HUES64 (cell line): Measurements from ENCODE around the gene C2orf76.

Source experiments
- H3K27ac ChIP-seq: 2 replicates; pipeline ENCODE4 v1.7.0; 2013; ENCODE audit warnings: low read depth, low read length, inconsistent platforms
- H3K27me3 ChIP-seq: 2 replicates; pipeline ENCODE4 v1.6.1; 2013; ENCODE audit warnings: mild to moderate bottlenecking, low read length; ENCODE audit not compliant: insufficient read depth
- H3K36me3 ChIP-seq: 2 replicates; pipeline ENCODE4 v1.6.1; 2013; ENCODE audit warnings: mild to moderate bottlenecking, low read length; ENCODE audit not compliant: insufficient read depth
- H3K4me1 ChIP-seq: 2 replicates; pipeline ENCODE4 v1.6.1; 2013; ENCODE audit warnings: mild to moderate bottlenecking, low read length, moderate library complexity; ENCODE audit not compliant: insufficient read depth
- H3K4me3 ChIP-seq: 2 replicates; pipeline ENCODE4 v1.5.1; 2013; ENCODE audit warnings: mild to moderate bottlenecking, low read length, moderate library complexity
- H3K9ac ChIP-seq: 2 replicates; pipeline ENCODE4 v1.6.1; 2013; ENCODE audit warnings: mild to moderate bottlenecking, low read depth, low read length
- H3K9me3 ChIP-seq: 2 replicates; pipeline ENCODE4 v1.6.1; 2013; ENCODE audit warnings: low read depth, low read length; ENCODE audit not compliant: insufficient read depth
- WGBS: fragments of 150-250, 120-280 bp; methylation state at CpG from one replicate; pipeline ENCODE4 v1.1.7; 2013; ENCODE audit warnings: missing lambda C conversion rate; 5-methylcytosine and 5-hydroxymethylcytosine counted together

C2orf76 gene

DNA sequence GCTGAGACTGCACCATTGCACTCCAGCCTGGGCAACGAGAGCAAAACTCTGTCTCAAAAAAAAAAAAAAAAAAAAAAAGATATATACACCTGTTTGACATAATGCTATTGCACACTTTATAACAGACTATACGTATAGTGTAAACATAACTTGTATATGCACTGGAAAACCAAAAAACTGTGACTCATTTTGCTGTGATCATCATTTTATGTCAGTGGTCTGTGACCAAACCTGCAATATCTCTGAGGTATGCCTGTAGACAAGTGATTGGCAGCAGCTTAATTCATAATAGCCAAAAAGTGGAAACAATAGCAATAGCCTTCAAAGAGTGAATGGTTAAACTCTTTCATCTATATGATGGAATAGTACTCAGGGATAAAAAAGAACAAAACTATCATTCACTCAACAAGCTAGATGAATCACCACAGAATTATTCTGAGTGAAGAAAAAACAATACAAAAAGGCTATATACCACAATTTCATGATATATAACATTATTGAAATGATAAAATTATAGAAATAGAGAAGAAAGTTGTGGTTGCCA, 6.1 kb downstream of the C2orf76 start:
- 92% methylated on average over 1 of the region's 2 CpGs for WGBS
- Histone ChIP-seq H3K9ac (no peak overlapping the region), H3K4me3 (no peak overlapping the region), H3K4me1 (peaks cover 5% of the 10 kb centered on the region; the same call in 1 of the 2 replicates), H3K27me3 (no peaks in the 10 kb centered on the region), H3K27ac (no peak overlapping the region), H3K36me3 (no peaks in the 10 kb centered on the region), H3K9me3 (no peaks in the 10 kb centered on the region)

GRCh38 chr2:119359774-119360173, 6.9 kb downstream of the C2orf76 start:
- H3K36me3 ChIP-seq = no peaks in the 10 kb centered on the region
- 93% methylated on average over 6 of the region's 6 CpGs for WGBS
- H3K27me3 ChIP-seq = no peaks in the 10 kb centered on the region
- no peaks in the 10 kb centered on the region for H3K4me1 ChIP-seq
- no peak overlapping the region for H3K4me3 ChIP-seq
- no peaks in the 10 kb centered on the region for H3K9me3 ChIP-seq
- no peak overlapping the region for H3K27ac ChIP-seq
- no peak overlapping the region for H3K9ac ChIP-seq

GRCh38 chr2:119354860-119355259, 11.8 kb downstream of the C2orf76 start:
- H3K36me3 ChIP-seq = no peaks in the 10 kb centered on the region
- no peaks in the 10 kb centered on the region for H3K27me3 ChIP-seq
- H3K4me1 ChIP-seq = 0 out of 2 replicates have a peak, but pooled peaks cover 4% of the 10 kb centered on the region
- no peak overlapping the region for H3K27ac ChIP-seq
- no peak overlapping the region for H3K4me3 ChIP-seq
- H3K9ac ChIP-seq = no peak overlapping the region
- WGBS = 83% methylated on average over 1 of the region's 1 CpG
- H3K9me3 ChIP-seq = no peaks in the 10 kb centered on the region

GRCh38 chr2:119352357-119352756, 14.3 kb downstream of the C2orf76 start:
- Histone ChIP-seq H3K27ac (no peak overlapping the region), H3K4me1 (0 out of 2 replicates have a peak, but pooled peaks cover 4% of the 10 kb centered on the region), H3K36me3 (no peaks in the 10 kb centered on the region), H3K9ac (no peak overlapping the region), H3K4me3 (no peak overlapping the region), H3K27me3 (no peaks in the 10 kb centered on the region), H3K9me3 (no peaks in the 10 kb centered on the region)

GRCh38 chr2:119350311-119350998, 16.2 kb downstream of the C2orf76 start:
- WGBS = 64% methylated on average over 3 of the region's 4 CpGs
- Histone ChIP-seq H3K4me3 (no peak overlapping the region), H3K27me3 (no peaks in the 10 kb centered on the region), H3K4me1 (0 out of 2 replicates have a peak, but pooled peaks cover 4% of the 10 kb centered on the region), H3K36me3 (no peaks in the 10 kb centered on the region), H3K9ac (no peak overlapping the region), H3K9me3 (no peaks in the 10 kb centered on the region), H3K27ac (no peak overlapping the region)

- no peaks in the 10 kb centered on the region for H3K9me3 ChIP-seq
- WGBS = 89% methylated on average over 6 of the region's 6 CpGs
- H3K27ac ChIP-seq = no peak overlapping the region
- H3K4me3 ChIP-seq = no peak overlapping the region
- no peaks in the 10 kb centered on the region for H3K27me3 ChIP-seq
- H3K36me3 ChIP-seq = no peaks in the 10 kb centered on the region
- H3K4me1 ChIP-seq = 0 out of 2 replicates have a peak, but pooled peaks cover 4% of the 10 kb centered on the region
- H3K9ac ChIP-seq = no peak overlapping the region
These were observed 17.3 kb downstream of the C2orf76 start for GRCh38 chr2:119349289-119349688.

DNA sequence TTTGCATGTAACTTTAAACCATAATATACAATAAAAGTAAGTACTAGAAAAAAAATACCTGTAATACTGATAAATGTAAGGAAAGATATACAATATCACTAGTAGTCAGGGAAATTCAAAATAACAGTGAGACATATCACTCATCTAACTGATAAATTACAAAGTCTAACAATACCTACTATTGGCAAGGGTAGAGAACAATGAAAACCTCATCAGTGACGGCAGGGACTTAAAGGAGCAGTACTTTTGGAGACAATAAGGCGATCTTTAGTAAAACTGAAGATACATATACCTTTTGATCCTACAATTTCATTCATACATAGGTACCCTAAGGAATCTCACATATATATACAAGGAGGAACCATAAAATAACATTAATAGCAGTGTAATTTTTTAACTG, 24.9 kb downstream of the C2orf76 start:
- no peaks in the 10 kb centered on the region for H3K36me3 ChIP-seq
- no peak overlapping the region for H3K4me3 ChIP-seq
- no peaks in the 10 kb centered on the region for H3K4me1 ChIP-seq
- H3K27ac ChIP-seq = no peak overlapping the region
- H3K27me3 ChIP-seq = no peaks in the 10 kb centered on the region
- H3K9me3 ChIP-seq = no peaks in the 10 kb centered on the region
- no peak overlapping the region for H3K9ac ChIP-seq
- 95% methylated on average over 2 of the region's 2 CpGs for WGBS

- no peaks in the 10 kb centered on the region for H3K27me3 ChIP-seq
- H3K9me3 ChIP-seq = no peaks in the 10 kb centered on the region
- no peak overlapping the region for H3K4me3 ChIP-seq
- no peaks in the 10 kb centered on the region for H3K36me3 ChIP-seq
- WGBS = 96% methylated on average over 7 of the region's 7 CpGs
- H3K9ac ChIP-seq = no peak overlapping the region
- no peak overlapping the region for H3K27ac ChIP-seq
- no peaks in the 10 kb centered on the region for H3K4me1 ChIP-seq
These were observed 27.1 kb downstream of the C2orf76 start for GRCh38 chr2:119339562-119339923.

- H3K36me3 ChIP-seq = no peaks in the 10 kb centered on the region
- no peak overlapping the region for H3K27ac ChIP-seq
- no peaks in the 10 kb centered on the region for H3K27me3 ChIP-seq
- WGBS = 93% methylated on average over 6 of the region's 6 CpGs
- H3K4me1 ChIP-seq = no peaks in the 10 kb centered on the region
- no peak overlapping the region for H3K9ac ChIP-seq
- no peaks in the 10 kb centered on the region for H3K9me3 ChIP-seq
- no peak overlapping the region for H3K4me3 ChIP-seq
These were observed 27.6 kb downstream of the C2orf76 start for GRCh38 chr2:119338826-119339561.

GRCh38 chr2:119338272-119338671, 28.4 kb downstream of the C2orf76 start:
- WGBS = 90% methylated on average over 2 of the region's 2 CpGs
- Histone ChIP-seq H3K27me3 (no peaks in the 10 kb centered on the region), H3K9ac (no peak overlapping the region), H3K4me3 (no peak overlapping the region), H3K9me3 (no peaks in the 10 kb centered on the region), H3K27ac (no peak overlapping the region), H3K4me1 (no peaks in the 10 kb centered on the region), H3K36me3 (no peaks in the 10 kb centered on the region)

DNA sequence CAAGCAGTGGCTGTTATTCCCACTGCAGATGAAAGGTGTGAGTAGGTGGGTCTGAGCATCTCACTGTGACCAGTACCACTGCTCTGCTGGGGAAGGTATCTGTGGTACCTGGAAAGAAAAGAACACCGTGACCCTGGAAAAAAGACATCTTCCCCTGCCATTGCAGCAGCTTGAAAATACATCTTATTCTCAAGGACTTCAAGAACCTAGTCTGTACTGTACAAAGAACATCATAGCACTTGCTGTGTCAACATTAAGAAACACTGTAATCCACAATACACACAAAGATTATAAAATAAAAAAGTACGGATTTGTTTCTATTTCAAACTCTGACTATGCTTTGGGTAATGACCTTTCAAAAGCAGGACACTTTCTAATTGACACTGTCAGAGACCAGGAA, 28.9 kb downstream of the C2orf76 start:
- no peaks in the 10 kb centered on the region for H3K4me1 ChIP-seq
- H3K27ac ChIP-seq = no peak overlapping the region
- H3K9ac ChIP-seq = no peak overlapping the region
- no peaks in the 10 kb centered on the region for H3K27me3 ChIP-seq
- no peaks in the 10 kb centered on the region for H3K9me3 ChIP-seq
- H3K4me3 ChIP-seq = no peak overlapping the region
- H3K36me3 ChIP-seq = no peaks in the 10 kb centered on the region
- WGBS = 98% methylated on average over 2 of the region's 2 CpGs
